Endothelial cell of umbilical vein (primary cell): ENCODE results near the gene ANGPTL3. TPM values are rescaled to one million over a fixed set of nuclear protein-coding genes. Genes with fewer than 3 reads are reported as not detected.
"Not testable (repeated sequence)": the region's sequence is repeated elsewhere in the genome, so short reads cannot be mapped to it uniquely, and the experiment has no call there.

Source experiments
- BruUV-seq: library from RNA; stranded (reverse); fragments of 400-500 nt; replicated peaks from 2 replicates; lab custom pipeline; 2021; lab: Mats Ljungman, UMichigan
- CTCF ChIA-PET: fragments of 300-600, 350-600 bp; sonication (Branson Sonifier 250); formaldehyde crosslinking; loops from one replicate; lab custom pipeline; 2021; ENCODE audit warnings: antibody characterized with exemption, inconsistent platforms; lab: Charles Lee
- POLR2A ChIA-PET: fragments of 300-600, 350-600 bp; sonication (Branson Sonifier 250); formaldehyde crosslinking; loops from one replicate; lab custom pipeline; 2021; ENCODE audit warnings: antibody characterized with exemption, inconsistent platforms; lab: Charles Lee
- DNase-seq: peaks from one replicate; pipeline ENCODE4 v3.0.0-alpha.2; 2011; ENCODE audit warnings: low read depth, low spot score
- FAIRE-seq: peaks from 2 replicates; lab custom pipeline; 2011; peaks lifted over from hg19 to GRCh38; lab: Jason Lieb, UNC
- H2AFZ ChIP-seq: 2 replicates; pipeline ENCODE4 v1.6.0; 2012; ENCODE audit warnings: low read depth, low read length, control low read depth, inconsistent platforms
- H3K27ac ChIP-seq: 2 replicates; pipeline ENCODE4 v1.5.1; 2011; ENCODE audit warnings: low read depth, mild to moderate bottlenecking, control low read depth, low read length, moderate library complexity; ENCODE audit not compliant: insufficient read depth
- H3K27me3 ChIP-seq, 2 experiments: 2 replicates each; pipeline versions ENCODE4 v1.6.0 to v1.6.1; 2011; ENCODE audit warnings: low read length in 2 of 2, mixed read lengths in 1 of 2; ENCODE audit not compliant: control insufficient read depth in 2 of 2, insufficient read depth in 2 of 2
- H3K36me3 ChIP-seq, 2 experiments: 2 replicates in 1 of 2; 3 replicates in 1 of 2; pipeline ENCODE4 v1.5.1; 2011; ENCODE audit warnings: low read length in 2 of 2, mild to moderate bottlenecking in 1 of 2, moderate library complexity in 1 of 2; ENCODE audit not compliant: control insufficient read depth in 2 of 2, insufficient read depth in 2 of 2; ENCODE audit errors: extremely low read depth in 1 of 2
- H3K4me1 ChIP-seq: 3 replicates; pipeline ENCODE4 v1.5.1; 2011; ENCODE audit warnings: mild to moderate bottlenecking, low read length; ENCODE audit not compliant: control insufficient read depth, insufficient read depth; ENCODE audit errors: extremely low read depth
- H3K4me2 ChIP-seq: 2 replicates; pipeline ENCODE4 v1.6.1; 2011; ENCODE audit warnings: low read length, control low read depth, mixed read lengths; ENCODE audit not compliant: insufficient read depth
- H3K4me3 ChIP-seq, 3 experiments: fragments of 200-600 bp in 1 of 3; sonication (generic), shearing (Covaris generic) in 1 of 3; replicated peaks in 1 of 3; 2 replicates each; pipeline ENCODE4 v1.5.1; 2011 to 2016; ENCODE audit warnings: control low read depth in 3 of 3, low read length in 3 of 3, mild to moderate bottlenecking in 2 of 3, inconsistent platforms in 1 of 3, low read depth in 1 of 3, moderate library complexity in 1 of 3; ENCODE audit not compliant: insufficient read depth in 1 of 3
- H3K79me2 ChIP-seq: 2 replicates; pipeline ENCODE4 v1.6.0; 2012; ENCODE audit warnings: low read length, inconsistent platforms; ENCODE audit not compliant: control insufficient read depth, insufficient read depth
- H3K9ac ChIP-seq: replicated peaks from 2 replicates; pipeline ENCODE3; 2011; ENCODE audit warnings: low read length, control low read depth; ENCODE audit not compliant: insufficient read depth; ENCODE audit errors: extremely low read depth
- H3K9me1 ChIP-seq: replicated peaks from 3 replicates; pipeline ENCODE4 v1.6.0; 2011; ENCODE audit warnings: mild to moderate bottlenecking, low read length; ENCODE audit not compliant: control insufficient read depth, insufficient read depth; ENCODE audit errors: extremely low read depth
- H3K9me3 ChIP-seq: replicated peaks from 2 replicates; pipeline ENCODE4 v1.5.1; 2012; ENCODE audit warnings: low read length, inconsistent platforms; ENCODE audit not compliant: control insufficient read depth, insufficient read depth
- H4K20me1 ChIP-seq: replicated peaks from 2 replicates; pipeline ENCODE3; 2011; ENCODE audit warnings: mild to moderate bottlenecking, low read length; ENCODE audit not compliant: control insufficient read depth, insufficient read depth; ENCODE audit errors: extremely low read depth
- EZH2 ChIP-seq: IDR thresholded peaks from 2 replicates; pipeline ENCODE4 v1.6.1; 2012; ENCODE audit warnings: borderline replicate concordance, low read depth, mild to moderate bottlenecking, moderate library complexity, low read length, inconsistent platforms; ENCODE audit not compliant: severe bottlenecking
- GATA2 ChIP-seq: IDR thresholded peaks from 2 replicates; pipeline ENCODE4 v1.7.0; 2011; ENCODE audit warnings: low read depth, mild to moderate bottlenecking, moderate library complexity, mixed read lengths, low read length; ENCODE audit not compliant: insufficient read length, insufficient read depth
- MYC ChIP-seq: IDR thresholded peaks from one replicate; pipeline ENCODE4 v1.6.1; 2011; ENCODE audit warnings: mild to moderate bottlenecking, low read depth, low read length
- POLR2AphosphoS5 ChIP-seq: IDR thresholded peaks from 2 replicates; pipeline ENCODE4 v1.6.1; 2012; ENCODE audit warnings: low read depth, mild to moderate bottlenecking, control low read depth, low read length, moderate library complexity; ENCODE audit not compliant: insufficient read depth
- dilution Hi-C: fragments of 300-500 bp; cut with MboI; formaldehyde crosslinking; loops from one replicate; pipeline ENCODE4 v1.15.0; 2019; ENCODE audit warnings: low sequenced_read_pairs; ENCODE audit not compliant: extremely low pct_ligation_motif_present
- intact Hi-C: fragments of 100-400 bp; cut with micrococcal nuclease; formaldehyde crosslinking; loops from one replicate; pipeline ENCODE4 v1.10.0; 2022
- polyA plus RNA-seq, 4 experiments: library from polyadenylated mRNA; depleted of rRNA in 3 of 4; stranded (reverse) in 3 of 4; unstranded in 1 of 4; fragments of >200 nt; gene quantifications; 2 replicates each; pipeline versions ENCODE4 v1.2.1 to v1.2.3, GENCODE V29; 2011 to 2012; ENCODE audit warnings: missing spikeins in 1 of 4
- total RNA-seq: library from RNA; stranded (reverse); gene quantifications from 2 replicates; pipeline ENCODE4 v1.2.3, GENCODE V29; 2021
- TF ChIP-seq, protein P1 (sequence below): IDR thresholded peaks from 2 replicates; pipeline ENCODE4 v1.6.1; 2011; ENCODE audit not compliant: insufficient read depth, insufficient read length
- TF ChIP-seq, protein P2 (sequence below), 2 donors: IDR thresholded peaks; 1 replicate in 1 of 2; 2 replicates in 1 of 2; pipeline ENCODE4 v1.5.1; 2011; ENCODE audit warnings: low read length in 2 of 2, mild to moderate bottlenecking in 2 of 2, moderate library complexity in 2 of 2, control low read depth in 1 of 2, inconsistent platforms in 1 of 2, low read depth in 1 of 2; ENCODE audit not compliant: insufficient read depth in 1 of 2; ENCODE audit errors: extremely low read depth in 1 of 2

The ANGPTL3 gene
- total and polyA plus RNA-seq, 2 donors (not counting 3 experiments of a cell fraction or from before 2014, with no cell fraction given): not detected

DNA sequence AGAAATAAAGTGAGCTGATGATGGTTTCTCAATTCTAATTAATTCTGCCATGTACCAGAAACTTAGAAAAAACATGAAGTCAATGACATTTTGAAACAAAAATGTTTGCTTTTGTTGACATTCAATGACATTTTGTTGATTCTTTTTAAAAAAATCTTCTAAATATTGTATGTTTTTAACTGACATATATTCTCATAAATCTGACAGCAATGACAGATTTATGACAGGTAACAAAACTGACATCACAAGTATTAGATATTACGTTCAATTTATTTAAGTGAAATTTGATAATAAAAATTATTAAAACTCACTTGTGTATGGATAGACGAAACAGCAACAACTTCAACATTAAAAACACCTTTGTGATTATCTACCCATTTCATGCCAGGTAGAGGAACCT is 36.0 kb upstream of the ANGPTL3 start:
- no peak for TF ChIP-seq EZH2
- TF ChIP-seq MYC: no peak
- TF ChIP-seq GATA2: no peak
- TF ChIP-seq, protein P1, sequence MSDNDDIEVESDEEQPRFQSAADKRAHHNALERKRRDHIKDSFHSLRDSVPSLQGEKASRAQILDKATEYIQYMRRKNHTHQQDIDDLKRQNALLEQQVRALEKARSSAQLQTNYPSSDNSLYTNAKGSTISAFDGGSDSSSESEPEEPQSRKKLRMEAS: no peak
- TF ChIP-seq, protein P2, sequence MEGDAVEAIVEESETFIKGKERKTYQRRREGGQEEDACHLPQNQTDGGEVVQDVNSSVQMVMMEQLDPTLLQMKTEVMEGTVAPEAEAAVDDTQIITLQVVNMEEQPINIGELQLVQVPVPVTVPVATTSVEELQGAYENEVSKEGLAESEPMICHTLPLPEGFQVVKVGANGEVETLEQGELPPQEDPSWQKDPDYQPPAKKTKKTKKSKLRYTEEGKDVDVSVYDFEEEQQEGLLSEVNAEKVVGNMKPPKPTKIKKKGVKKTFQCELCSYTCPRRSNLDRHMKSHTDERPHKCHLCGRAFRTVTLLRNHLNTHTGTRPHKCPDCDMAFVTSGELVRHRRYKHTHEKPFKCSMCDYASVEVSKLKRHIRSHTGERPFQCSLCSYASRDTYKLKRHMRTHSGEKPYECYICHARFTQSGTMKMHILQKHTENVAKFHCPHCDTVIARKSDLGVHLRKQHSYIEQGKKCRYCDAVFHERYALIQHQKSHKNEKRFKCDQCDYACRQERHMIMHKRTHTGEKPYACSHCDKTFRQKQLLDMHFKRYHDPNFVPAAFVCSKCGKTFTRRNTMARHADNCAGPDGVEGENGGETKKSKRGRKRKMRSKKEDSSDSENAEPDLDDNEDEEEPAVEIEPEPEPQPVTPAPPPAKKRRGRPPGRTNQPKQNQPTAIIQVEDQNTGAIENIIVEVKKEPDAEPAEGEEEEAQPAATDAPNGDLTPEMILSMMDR (IDR thresholded peaks at IDR 0.05; ENCODE audit: extremely low read depth in 1 of 2, insufficient read depth in 1 of 2, low read depth in 1 of 2, low read length in 2 of 2): no peak
- no peak for TF ChIP-seq POLR2AphosphoS5
- CTCF ChIA-PET: interaction anchor here (0.6 kb wide), 1 partner anchor 150 kb away, joined by 3 read pairs; no protein-coding TSS in a partner anchor
- no peak overlapping the region for H3K4me3 ChIP-seq
- FAIRE-seq (no peak), DNase-seq (no peak)
- no peaks in the 10 kb centered on the region for H3K9me3 ChIP-seq
- BruUV-seq: no TSS peak
- no peak overlapping the region for H2AFZ ChIP-seq
- H3K9ac ChIP-seq: no peak overlapping the region
- no peaks in the 10 kb centered on the region for H3K79me2 ChIP-seq
- H4K20me1 ChIP-seq: no peaks in the 10 kb centered on the region
- H3K27me3 ChIP-seq: no peaks in the 10 kb centered on the region
- POLR2A ChIA-PET: no interaction called here
- no peak overlapping the region for H3K4me2 ChIP-seq
- H3K4me1 ChIP-seq: no peaks in the 10 kb centered on the region
- H3K9me1 ChIP-seq: no peaks in the 10 kb centered on the region
- intact Hi-C loops: no loop called here
- no peaks in the 10 kb centered on the region for H3K36me3 ChIP-seq
- H3K27ac ChIP-seq: no peak overlapping the region
- dilution Hi-C loops: no loop called here

- BruUV-seq, POLR2A ChIA-PET, H3K36me3 ChIP-seq, DNase-seq, H3K9me3 ChIP-seq, H3K27me3 ChIP-seq, H3K4me2 ChIP-seq, H3K9ac ChIP-seq, H2AFZ ChIP-seq, CTCF ChIA-PET, H3K9me1 ChIP-seq, H3K79me2 ChIP-seq, FAIRE-seq, H3K4me1 ChIP-seq, H3K4me3 ChIP-seq, H4K20me1 ChIP-seq, dilution Hi-C loops, H3K27ac ChIP-seq, intact Hi-C loops: not testable (repeated sequence)
These were observed 30.1 kb upstream of the ANGPTL3 start for GRCh38 chr1:62567182-62567581.

DNA sequence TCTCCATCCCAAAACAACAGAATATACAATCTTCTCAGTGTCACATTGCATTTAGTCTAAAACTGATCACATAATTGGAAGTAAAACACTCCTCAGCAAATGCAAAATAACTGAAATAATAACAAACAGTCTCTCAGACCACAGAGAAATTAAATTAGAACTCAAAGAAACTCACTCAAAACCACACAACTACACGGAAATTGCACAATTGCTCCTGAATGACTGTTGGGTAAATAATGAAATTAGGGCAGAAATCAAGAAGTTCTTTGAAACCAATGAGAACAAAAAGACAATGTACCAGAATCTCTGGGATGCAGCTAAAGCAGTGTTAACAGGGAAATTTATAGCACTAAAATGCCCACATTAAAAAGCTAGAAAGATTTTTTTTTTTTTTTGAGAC is 29.4 kb upstream of the ANGPTL3 start:
- BruUV-seq, H4K20me1 ChIP-seq, H3K4me2 ChIP-seq, H3K27ac ChIP-seq, H3K4me3 ChIP-seq, intact Hi-C loops, H3K4me1 ChIP-seq, H3K36me3 ChIP-seq, H3K27me3 ChIP-seq, DNase-seq, H2AFZ ChIP-seq, CTCF ChIA-PET, H3K79me2 ChIP-seq, H3K9me3 ChIP-seq, POLR2A ChIA-PET, H3K9me1 ChIP-seq, dilution Hi-C loops, H3K9ac ChIP-seq, FAIRE-seq: not testable (repeated sequence)
